Central memory CD8-positive, alpha-beta T cell (primary cell): ENCODE results near the gene KDELR1.
A peak's percentile ranks its signal among the peaks of the same experiment; 100 is the strongest.

Experiments used
- ATAC-seq: fragments of 150-1000 bp; cut with Tn5 transposase; replicated peaks from 2 replicates; pipeline ENCODE4 v1.10.0; 2022; ENCODE audit warnings: mild to moderate bottlenecking, moderate FRiP score, moderate number of reproducible peaks; ENCODE audit not compliant: poor library complexity, severe bottlenecking; ENCODE audit errors: extremely low read depth
- DNase-seq, 2 donors: peaks; one replicate each; pipeline ENCODE4 v3.0.0; 2021; ENCODE audit warnings: low spot score in 2 of 2
- H3K27ac Mint-ChIP-seq: one replicate; pipeline ENCODE4 v1.8.0; 2022; ENCODE audit warnings: low read depth, mild to moderate bottlenecking, moderate library complexity, mixed read lengths
- H3K27me3 Mint-ChIP-seq: one replicate; pipeline ENCODE4 v1.8.0; 2022; ENCODE audit warnings: mixed read lengths
- H3K36me3 Mint-ChIP-seq: one replicate; pipeline ENCODE4 v1.8.0; 2022; ENCODE audit warnings: mild to moderate bottlenecking, moderate library complexity, mixed read lengths; ENCODE audit not compliant: insufficient read depth
- H3K4me1 Mint-ChIP-seq: one replicate; pipeline ENCODE4 v1.8.0; 2022; ENCODE audit warnings: mixed read lengths
- H3K4me3 Mint-ChIP-seq: one replicate; pipeline ENCODE4 v1.8.0; 2022; ENCODE audit warnings: mild to moderate bottlenecking, moderate library complexity, mixed read lengths
- H3K9me3 Mint-ChIP-seq: one replicate; pipeline ENCODE4 v1.8.0; 2022; ENCODE audit warnings: mixed read lengths

KDELR1 gene

DNA sequence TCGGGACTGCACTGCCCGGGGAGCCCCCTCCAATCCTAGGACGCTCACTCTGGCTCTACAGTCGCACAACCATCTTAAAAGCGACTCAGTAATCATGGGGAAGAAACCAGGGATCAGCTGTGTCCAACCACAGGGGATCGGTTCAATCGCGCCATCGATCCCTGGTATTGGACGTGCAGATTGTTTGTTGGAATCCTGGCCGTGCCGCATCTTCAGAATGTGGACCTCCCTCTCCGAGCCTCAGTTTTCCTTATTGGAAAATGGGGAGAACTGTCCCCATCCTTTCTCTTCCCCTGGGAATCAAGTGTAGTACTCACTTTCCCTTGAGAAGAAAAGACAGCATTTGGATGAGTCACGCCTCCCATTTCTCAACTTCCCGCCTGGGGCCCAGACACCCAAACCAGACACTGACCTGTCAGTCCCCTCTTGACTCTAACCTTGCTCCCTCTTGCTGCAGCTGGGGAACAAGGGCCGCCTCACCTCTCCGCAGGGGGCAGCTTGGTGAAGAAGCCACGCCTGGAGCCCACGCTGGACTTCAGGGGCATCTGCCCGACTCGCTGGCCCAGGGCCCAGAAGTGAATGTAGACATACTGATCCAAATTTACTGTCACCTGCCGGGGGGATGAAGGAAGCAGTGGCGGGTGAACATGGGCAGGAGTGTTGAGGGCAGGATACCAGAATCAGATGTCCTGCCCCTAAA is 48.4 kb downstream of the KDELR1 start:
- no peak for DNase-seq

DNA sequence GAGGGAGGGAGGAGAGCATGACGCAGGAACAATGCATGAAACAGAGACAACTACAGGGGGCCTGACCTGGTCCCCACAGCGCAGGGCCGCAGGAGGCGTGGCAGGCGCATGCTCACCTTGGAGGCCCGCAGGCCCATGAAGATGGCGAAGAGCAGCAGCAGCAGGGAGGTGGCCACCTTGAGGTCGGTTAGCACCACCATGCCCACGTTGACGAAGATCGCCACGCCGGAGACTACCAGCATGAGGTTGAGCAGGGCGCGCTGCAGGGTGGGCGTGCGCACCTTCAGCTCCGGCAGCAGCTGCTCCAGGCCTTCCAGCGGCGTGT is 49.0 kb downstream of the KDELR1 start:
- ATAC-seq (no peak), DNase-seq (no peak)
- H3K36me3 Mint-ChIP-seq: peaks cover 2% of the 10 kb centered on the region
- no peaks in the 10 kb centered on the region for H3K27me3 Mint-ChIP-seq
- no peak overlapping the region for H3K27ac Mint-ChIP-seq
- no peaks in the 10 kb centered on the region for H3K4me1 Mint-ChIP-seq
- H3K4me3 Mint-ChIP-seq: no peak overlapping the region
- no peaks in the 10 kb centered on the region for H3K9me3 Mint-ChIP-seq

More for the DNA sequence above, 48.4 kb downstream of the KDELR1 start:
- ATAC-seq: no peak
- H3K27me3 Mint-ChIP-seq: no peaks in the 10 kb centered on the region
- peaks cover 2% of the 10 kb centered on the region for H3K36me3 Mint-ChIP-seq
- no peak overlapping the region for H3K27ac Mint-ChIP-seq
- H3K9me3 Mint-ChIP-seq: no peaks in the 10 kb centered on the region
- no peaks in the 10 kb centered on the region for H3K4me1 Mint-ChIP-seq
- no peak overlapping the region for H3K4me3 Mint-ChIP-seq

DNA sequence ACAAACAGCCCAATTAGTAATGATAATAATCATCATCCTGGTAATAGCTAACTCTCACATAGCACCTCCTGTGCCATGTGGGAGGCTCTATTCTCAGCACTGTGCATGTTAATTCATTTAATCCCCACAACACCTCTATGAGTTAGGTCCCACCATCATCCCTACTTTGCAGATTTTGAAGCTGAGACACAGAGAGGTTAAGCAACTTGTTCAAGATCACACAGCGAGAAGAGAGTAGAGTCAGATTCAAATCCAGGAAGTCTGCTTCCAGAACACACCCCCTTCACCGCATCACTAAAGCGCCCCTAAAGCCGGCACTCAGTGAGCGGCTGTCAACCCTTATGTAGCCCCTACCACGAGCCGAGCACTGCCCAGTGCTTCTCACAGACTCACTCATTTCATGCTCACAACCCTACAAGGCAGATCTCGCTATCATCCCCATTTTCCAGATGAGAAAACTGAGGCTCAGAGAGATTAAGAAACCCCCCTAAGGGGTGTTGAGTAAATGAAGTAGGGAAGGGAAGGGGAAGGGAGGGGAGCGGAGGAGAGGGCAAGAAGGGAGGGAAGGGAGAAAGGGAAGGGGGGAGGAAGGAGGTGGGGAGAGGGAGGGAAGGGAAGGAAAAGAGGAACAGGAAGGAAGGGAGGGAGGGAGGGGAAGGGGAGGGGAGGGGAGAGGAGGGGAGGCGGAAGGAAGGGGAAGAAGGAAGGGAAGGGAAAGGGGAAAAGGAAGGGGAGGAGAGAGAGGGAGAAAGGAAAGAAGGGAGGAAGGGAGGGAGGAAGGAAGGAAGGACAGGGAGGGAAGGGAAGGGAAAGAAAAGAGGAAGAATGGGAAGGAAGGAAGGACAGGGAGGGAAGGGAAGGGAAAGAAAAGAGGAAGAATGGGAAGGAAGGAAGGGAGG is 49.6 kb downstream of the KDELR1 start:
- Mint-ChIP-seq H3K27me3 (no peaks in the 10 kb centered on the region), H3K27ac (no peak overlapping the region), H3K4me3 (no peak overlapping the region), H3K4me1 (no peaks in the 10 kb centered on the region), H3K9me3 (no peaks in the 10 kb centered on the region), H3K36me3 (peaks cover 2% of the 10 kb centered on the region)
- ATAC-seq: no peak
- no peak for DNase-seq

DNA sequence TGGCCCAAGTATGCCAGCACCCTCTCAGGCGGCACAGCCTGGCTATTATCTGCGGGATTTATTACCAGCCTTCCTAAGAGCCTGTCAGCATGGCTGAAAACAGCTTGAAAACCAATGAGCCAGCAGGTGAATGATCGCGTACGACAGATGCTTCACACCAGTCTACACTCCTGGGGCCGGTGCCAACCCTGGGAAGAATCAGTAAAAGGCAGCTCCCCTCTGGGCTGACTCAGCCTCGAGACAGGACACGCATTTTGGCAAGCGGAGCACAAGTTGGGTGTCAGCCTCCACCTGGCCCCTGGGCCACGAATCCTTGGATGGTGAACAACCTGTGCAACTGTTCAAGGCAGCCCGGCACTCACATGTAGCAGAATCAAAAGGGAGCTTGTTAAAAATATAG is 50.4 kb downstream of the KDELR1 start:
- Mint-ChIP-seq H3K27me3 (no peaks in the 10 kb centered on the region), H3K36me3 (peaks cover 2% of the 10 kb centered on the region), H3K9me3 (no peaks in the 10 kb centered on the region), H3K27ac (no peak overlapping the region), H3K4me1 (no peaks in the 10 kb centered on the region), H3K4me3 (no peak overlapping the region)
- no peak for DNase-seq
- no peak for ATAC-seq

DNA sequence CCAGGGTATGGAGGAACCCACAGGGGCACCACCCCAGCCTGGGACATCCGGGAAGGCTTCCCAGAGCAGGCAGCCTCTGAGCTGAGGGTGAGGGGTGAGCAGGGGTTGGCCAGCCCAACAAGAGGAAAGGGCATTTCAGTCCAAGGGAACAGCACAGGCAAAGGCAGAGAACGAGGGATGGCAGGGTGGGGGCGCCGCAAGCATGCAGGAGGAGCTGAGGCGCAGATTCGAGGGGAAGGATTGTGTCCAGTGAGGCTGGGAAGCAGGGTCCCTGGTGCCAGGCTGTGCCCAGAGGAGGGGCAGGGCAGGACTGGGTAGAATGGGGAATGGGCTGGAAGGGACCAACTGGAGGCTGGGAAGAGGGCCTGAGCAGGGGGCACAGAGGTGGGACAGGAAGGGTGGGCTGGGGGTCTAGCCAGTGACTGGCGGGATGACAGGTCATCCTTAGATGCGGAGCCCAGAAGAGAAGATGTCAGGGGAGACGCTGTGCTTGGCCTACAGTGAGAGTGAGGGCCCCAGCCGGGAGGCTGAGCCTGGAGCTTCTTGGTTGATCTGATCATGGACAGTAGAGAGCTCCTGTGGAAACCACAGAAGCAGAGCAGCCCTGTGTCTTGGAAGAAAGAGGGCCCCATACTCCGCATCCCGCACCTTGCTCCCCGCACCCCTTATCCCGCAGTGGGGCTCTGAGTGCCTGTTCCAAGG is 52.4 kb downstream of the KDELR1 start:
- no peaks in the 10 kb centered on the region for H3K27me3 Mint-ChIP-seq
- peaks cover 12% of the 10 kb centered on the region for H3K4me1 Mint-ChIP-seq
- ATAC-seq (no peak), DNase-seq (no peak)
- peaks cover 2% of the 10 kb centered on the region for H3K36me3 Mint-ChIP-seq
- H3K4me3 Mint-ChIP-seq: no peak overlapping the region
- H3K27ac Mint-ChIP-seq: peak overlapping the region; percentile 73
- no peaks in the 10 kb centered on the region for H3K9me3 Mint-ChIP-seq

DNA sequence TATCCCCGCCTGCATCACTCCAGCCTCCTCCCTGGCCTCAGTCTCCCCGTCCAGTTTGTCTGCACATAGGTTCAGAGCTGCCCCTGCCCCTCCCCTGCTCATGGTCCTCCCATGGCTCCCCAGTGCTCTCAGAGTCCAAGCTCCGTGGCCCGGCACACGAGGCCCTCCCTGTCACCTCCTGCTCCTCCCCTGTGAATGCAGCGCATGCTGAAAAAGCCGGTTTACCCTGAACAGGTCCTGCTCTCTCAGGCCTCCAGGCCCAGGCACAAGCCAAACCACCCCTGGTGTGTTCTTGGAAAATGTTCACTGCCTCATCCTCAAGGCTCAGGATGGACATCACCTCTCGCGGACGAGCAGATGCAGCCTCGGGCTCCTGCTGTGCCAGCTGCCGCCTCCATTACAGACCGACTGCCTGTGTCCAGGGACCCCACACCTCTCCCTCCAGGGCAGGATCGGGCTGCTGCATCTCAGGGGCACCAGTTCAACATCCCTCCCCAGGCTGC is 53.0 kb downstream of the KDELR1 start:
- peaks cover 7% of the 10 kb centered on the region for H3K36me3 Mint-ChIP-seq
- H3K27me3 Mint-ChIP-seq: no peaks in the 10 kb centered on the region
- H3K27ac Mint-ChIP-seq: peak overlapping the region; percentile 73
- no peak overlapping the region for H3K4me3 Mint-ChIP-seq
- H3K4me1 Mint-ChIP-seq: peaks cover 16% of the 10 kb centered on the region
- DNase-seq (no peak), ATAC-seq (no peak)
- no peaks in the 10 kb centered on the region for H3K9me3 Mint-ChIP-seq

DNA sequence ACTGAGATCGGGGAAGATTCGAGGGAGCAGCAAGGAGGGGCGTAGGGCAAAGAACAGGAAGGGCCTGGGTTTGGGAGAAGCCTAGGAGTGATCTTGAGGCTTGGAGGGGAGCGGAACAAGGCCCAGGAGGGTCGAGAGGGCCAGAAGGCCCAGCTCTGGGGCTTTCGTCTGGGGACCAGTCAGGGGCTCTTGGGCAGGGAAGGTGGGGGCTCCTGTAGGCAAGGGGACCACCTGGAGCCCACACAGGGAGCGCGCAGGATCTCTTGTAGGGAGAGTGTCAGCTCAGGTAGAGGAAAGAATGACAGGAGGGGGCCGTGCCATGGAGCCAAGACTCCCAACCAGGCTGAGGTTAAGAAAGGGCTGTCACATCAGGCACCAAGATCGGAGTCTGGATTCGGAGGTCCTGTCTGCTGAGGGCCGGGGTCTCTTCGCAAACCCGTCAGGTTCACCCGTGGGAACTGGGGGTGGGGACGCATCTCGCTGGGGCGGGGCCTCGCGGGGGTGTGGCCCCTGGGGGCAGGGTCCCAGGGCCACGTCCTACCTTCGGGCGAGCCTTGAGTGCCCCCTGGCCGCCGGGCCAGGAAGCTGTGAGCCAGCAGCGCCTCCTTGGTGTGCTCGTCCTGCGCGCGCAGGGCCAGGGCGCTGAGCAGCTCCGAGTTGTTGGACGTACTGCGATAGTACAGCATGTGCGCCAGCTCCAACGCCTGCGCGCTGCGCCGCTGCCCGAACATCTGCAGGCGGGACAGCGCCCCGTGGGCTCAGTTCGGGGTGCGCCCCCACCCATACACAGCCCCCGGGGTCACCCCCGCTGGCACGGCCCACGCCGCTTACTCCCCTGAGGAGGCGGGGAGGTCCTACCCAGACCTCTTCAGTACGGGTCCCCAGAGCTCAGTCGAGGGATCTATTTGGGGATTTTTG is 57.6 kb downstream of the KDELR1 start:
- Mint-ChIP-seq H3K36me3 (peaks cover 37% of the 10 kb centered on the region), H3K4me3 (peak overlapping the region; percentile 99), H3K27me3 (no peaks in the 10 kb centered on the region), H3K27ac (peak overlapping the region; percentile 96), H3K4me1 (peaks cover 53% of the 10 kb centered on the region), H3K9me3 (no peaks in the 10 kb centered on the region)
- ATAC-seq: peak; percentile 69
- DNase-seq: peak; percentile 81 to 88

DNA sequence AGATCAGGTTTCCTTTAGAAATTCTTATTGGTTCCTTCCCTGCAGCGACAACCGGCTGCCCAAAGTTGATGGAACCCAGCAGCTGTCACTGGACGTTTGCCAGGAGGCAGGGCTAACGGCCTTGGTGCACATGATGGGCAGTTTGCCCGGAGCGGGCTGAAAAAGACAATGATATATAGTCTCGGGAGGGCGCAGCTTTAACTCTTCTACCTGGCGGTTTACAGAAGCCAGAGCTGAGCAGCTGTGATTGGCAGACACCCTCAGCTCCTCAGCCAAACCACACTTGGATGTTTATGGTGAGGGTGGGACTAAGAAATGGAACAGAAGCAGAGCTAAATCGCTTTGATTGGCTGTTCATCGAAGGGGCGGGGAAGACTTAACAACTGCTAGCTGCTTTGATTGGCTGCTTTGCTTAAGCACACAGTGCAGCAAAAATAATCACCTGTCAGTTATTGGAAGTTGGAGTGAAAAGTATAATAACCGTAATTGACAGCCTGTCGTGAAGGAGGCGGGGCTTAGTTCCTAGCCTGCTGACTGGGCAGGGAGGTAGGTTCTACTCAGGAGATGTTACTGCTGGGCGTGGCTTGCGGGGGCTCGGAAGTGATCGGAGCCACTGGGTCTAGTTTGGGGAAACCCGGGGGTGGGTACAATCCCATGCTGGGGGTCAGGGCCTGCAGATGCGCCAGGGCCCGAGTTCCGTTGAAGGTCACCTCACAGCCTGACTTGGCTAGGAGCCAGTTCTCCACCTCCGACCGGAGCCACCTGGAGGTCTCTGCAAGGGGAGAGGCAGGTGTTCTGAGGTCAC is 58.5 kb downstream of the KDELR1 start:
- Mint-ChIP-seq H3K4me1 (peaks cover 58% of the 10 kb centered on the region), H3K36me3 (peaks cover 43% of the 10 kb centered on the region), H3K4me3 (peak overlapping the region; percentile 99), H3K9me3 (no peaks in the 10 kb centered on the region), H3K27me3 (no peaks in the 10 kb centered on the region), H3K27ac (peak overlapping the region; percentile 96)
- ATAC-seq (peak; percentile 73), DNase-seq (peak; percentile 83 to 95)
